ENCODE data around the gene RTCA.
"Not testable (repeated sequence)": the region's sequence is repeated elsewhere in the genome, so short reads cannot be mapped to it uniquely, and the experiment has no call there.

RTCA gene

GRCh38 chr1:100264081-100264480 is 1.9 kb upstream of the RTCA start:
- DNase-seq, result not testable (repeated sequence)

- no peak for DNase-seq
These were observed 470 bp upstream of the RTCA start for GRCh38 chr1:100265562-100265930.

- no peak for DNase-seq
These were observed 725 bp downstream of the RTCA start for GRCh38 chr1:100266741-100267140.

- DNase-seq, result no peak
These were observed 1.3 kb downstream of the RTCA start for GRCh38 chr1:100267284-100267683.

- DNase-seq, result no peak
These were observed 2.2 kb downstream of the RTCA start for GRCh38 chr1:100268202-100268601.

GRCh38 chr1:100277866-100278265 is 11.8 kb downstream of the RTCA start:
- DNase-seq, result no peak

GRCh38 chr1:100279358-100279923 is 13.4 kb downstream of the RTCA start:
- no peak for DNase-seq

- no peak for DNase-seq
These were observed 14.1 kb downstream of the RTCA start for GRCh38 chr1:100279954-100280682.

GRCh38 chr1:100284591-100284990 is 18.6 kb downstream of the RTCA start:
- DNase-seq, result no peak

GRCh38 chr1:100287162-100287561 is 21.1 kb downstream of the RTCA start:
- DNase-seq, result no peak

GRCh38 chr1:100290291-100290690 is 24.3 kb downstream of the RTCA start:
- no peak for DNase-seq

- DNase-seq, result no peak
These were observed 26.7 kb downstream of the RTCA start for GRCh38 chr1:100292711-100293110.

GRCh38 chr1:100296140-100296539 is 30.1 kb downstream of the RTCA start:
- no peak for DNase-seq

- not testable (repeated sequence) for DNase-seq
These were observed 31.0 kb downstream of the RTCA start for GRCh38 chr1:100296997-100297396.

GRCh38 chr1:100298512-100298911 is 32.5 kb downstream of the RTCA start:
- no peak for DNase-seq

- no peak for DNase-seq
These were observed 33.7 kb downstream of the RTCA start for GRCh38 chr1:100299521-100300222.

- DNase-seq, result no peak
These were observed 34.7 kb downstream of the RTCA start for GRCh38 chr1:100300691-100301090.

GRCh38 chr1:100302739-100303138 is 36.7 kb downstream of the RTCA start:
- no peak for DNase-seq

GRCh38 chr1:100304227-100304626 is 38.2 kb downstream of the RTCA start:
- no peak for DNase-seq

GRCh38 chr1:100304921-100305320 is 38.9 kb downstream of the RTCA start:
- DNase-seq, result no peak

GRCh38 chr1:100305954-100306353 is 39.9 kb downstream of the RTCA start:
- DNase-seq, result no peak

- DNase-seq, result no peak
These were observed 40.8 kb downstream of the RTCA start for GRCh38 chr1:100306735-100307313.

- no peak for DNase-seq
These were observed 42.8 kb downstream of the RTCA start for GRCh38 chr1:100308777-100309176.

- DNase-seq, result no peak
These were observed 43.8 kb downstream of the RTCA start for GRCh38 chr1:100309863-100310262.

Measured in activated CD8-positive, alpha-beta memory T cell treated with anti-CD3 and anti-CD28 coated beads, Interleukin-2, amount 50 U/mL, for 48 hours (primary cell).